ENCODE results near the gene NACC1.

DNA sequence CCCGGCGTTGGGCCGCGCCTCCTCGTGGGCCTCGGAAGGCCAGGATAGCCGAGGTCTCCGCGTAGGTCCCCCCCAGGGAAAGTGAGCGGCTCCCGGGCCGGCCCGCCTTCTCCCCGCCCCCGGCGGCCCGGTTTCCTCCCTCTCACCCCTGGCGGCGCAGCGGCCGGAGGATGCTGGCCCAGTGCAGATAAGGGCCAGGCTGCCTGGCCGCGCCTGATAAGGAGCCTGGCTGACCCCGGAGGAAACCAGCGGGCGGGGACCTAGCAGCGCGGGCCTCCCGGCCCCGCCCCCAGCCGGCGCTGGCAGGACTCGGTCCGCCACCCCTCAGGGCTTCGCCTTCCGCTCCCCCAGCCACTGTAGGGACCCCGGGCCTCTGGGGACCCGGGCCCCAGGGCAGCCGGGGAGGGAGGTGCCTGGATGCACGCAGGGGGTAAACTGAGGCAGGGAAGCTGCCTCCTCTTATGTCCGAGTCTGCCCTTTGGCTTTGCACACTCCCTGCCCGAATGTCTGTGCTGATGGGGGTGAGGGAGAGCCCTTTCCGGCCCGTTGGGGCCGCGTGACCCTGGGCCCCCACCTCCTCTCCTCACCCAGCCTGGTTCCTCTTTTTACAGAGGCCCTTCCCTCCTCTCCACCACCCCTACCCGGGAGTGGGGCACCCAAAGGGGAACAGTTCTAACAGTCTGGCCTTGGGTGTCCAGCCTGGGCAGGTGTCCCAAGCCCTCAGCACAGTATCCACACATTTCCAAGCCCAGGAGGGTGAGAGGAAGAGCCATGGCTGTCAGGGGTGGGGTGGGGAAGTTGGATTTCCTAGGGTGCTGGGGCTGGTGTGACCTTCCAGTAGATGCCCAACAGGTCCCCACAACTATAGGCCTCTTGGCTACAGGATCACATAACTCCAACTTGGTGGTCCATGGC lies 15.1 kb upstream of the NACC1 start, which contains the start of gene LYL1:
- no peak for TF ChIP-seq CTCF (IDR thresholded peaks at IDR 0.05; ENCODE audit: extremely low read depth in 1 of 2, insufficient read depth in 1 of 2, low read depth in 1 of 2, low read length in 2 of 2)
- TF ChIP-seq JUN (IDR thresholded peaks at IDR 0.05; ENCODE audit: borderline replicate concordance, insufficient read depth, insufficient read length, low read depth), result no peak
- peak; percentile 92 for TF ChIP-seq POLR2A (IDR thresholded peaks at IDR 0.05; ENCODE audit: low read depth, low read length)
- TF ChIP-seq EZH2 (IDR thresholded peaks at IDR 0.05; ENCODE audit: borderline replicate concordance, low read depth, low read length, severe bottlenecking), result no peak
- TF ChIP-seq, protein P1, sequence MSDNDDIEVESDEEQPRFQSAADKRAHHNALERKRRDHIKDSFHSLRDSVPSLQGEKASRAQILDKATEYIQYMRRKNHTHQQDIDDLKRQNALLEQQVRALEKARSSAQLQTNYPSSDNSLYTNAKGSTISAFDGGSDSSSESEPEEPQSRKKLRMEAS (IDR thresholded peaks at IDR 0.05; ENCODE audit: insufficient read depth, insufficient read length), result peak; percentile 43
- TF ChIP-seq MYC (IDR thresholded peaks at IDR 0.05; ENCODE audit: low read depth, low read length), result no peak
